Neural progenitor cell (in vitro differentiated cells): ENCODE data around the gene HYI.

ENCODE experiments used
- CTCF ChIP-seq: fragments of 200-600 bp; sonication (generic); IDR thresholded peaks from 2 replicates; pipeline ENCODE4 v1.5.1; 2017; ENCODE audit warnings: antibody characterized with exemption, mild to moderate bottlenecking
- EZH2 ChIP-seq: fragments of 200-600 bp; sonication (generic); IDR thresholded peaks from 2 replicates; pipeline ENCODE4 v1.6.1; 2017; ENCODE audit warnings: antibody characterized with exemption, mild to moderate bottlenecking, moderate library complexity
- EZH2phosphoT487 ChIP-seq: fragments of 200-600 bp; sonication (generic); IDR thresholded peaks from 2 replicates; pipeline ENCODE4 v1.6.1; 2017; ENCODE audit warnings: antibody characterized with exemption

DNA sequence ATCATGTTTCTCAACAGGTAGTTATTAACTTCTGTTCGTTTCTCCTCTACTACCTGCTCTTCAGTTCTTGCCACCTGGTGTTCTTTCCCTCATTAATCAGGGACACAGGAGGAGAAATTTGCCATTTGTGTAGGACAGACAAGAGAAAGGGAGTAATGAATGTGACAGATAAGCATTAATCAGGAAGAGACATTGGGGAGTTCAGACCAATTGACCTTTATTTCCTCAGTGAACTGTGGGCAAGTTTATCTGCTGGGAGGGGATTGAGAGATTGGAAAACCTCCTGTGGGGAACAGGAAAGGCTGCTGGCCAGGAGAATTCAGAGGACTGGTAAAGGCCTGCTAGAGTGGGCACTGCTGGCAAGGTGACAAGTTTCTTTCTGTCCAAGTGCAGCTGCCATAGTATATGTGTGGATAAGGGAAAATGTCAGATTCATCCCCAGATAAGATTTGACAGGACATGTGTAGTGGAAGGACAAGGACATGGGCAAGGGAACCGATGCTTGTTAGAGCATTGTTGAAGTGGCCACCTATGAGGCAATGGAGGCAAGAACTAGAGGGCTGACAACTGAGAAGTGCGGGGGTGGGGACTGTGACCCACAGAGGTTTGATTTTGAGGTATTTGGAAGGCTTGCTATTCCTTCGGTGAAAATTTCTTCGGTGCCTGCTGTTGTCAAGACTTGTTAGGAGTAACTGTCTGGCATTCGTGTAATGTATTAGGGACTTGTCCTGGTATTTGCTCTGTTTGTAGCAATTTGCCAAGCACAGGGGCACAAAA, 51.5 kb downstream of the HYI start:
- TF ChIP-seq EZH2 (no peak), CTCF (no peak), EZH2phosphoT487 (no peak)
